Measurements from ENCODE around the gene EHBP1L1.
A peak's percentile ranks its signal among the peaks of the same experiment; 100 is the strongest.

Gene EHBP1L1

DNA sequence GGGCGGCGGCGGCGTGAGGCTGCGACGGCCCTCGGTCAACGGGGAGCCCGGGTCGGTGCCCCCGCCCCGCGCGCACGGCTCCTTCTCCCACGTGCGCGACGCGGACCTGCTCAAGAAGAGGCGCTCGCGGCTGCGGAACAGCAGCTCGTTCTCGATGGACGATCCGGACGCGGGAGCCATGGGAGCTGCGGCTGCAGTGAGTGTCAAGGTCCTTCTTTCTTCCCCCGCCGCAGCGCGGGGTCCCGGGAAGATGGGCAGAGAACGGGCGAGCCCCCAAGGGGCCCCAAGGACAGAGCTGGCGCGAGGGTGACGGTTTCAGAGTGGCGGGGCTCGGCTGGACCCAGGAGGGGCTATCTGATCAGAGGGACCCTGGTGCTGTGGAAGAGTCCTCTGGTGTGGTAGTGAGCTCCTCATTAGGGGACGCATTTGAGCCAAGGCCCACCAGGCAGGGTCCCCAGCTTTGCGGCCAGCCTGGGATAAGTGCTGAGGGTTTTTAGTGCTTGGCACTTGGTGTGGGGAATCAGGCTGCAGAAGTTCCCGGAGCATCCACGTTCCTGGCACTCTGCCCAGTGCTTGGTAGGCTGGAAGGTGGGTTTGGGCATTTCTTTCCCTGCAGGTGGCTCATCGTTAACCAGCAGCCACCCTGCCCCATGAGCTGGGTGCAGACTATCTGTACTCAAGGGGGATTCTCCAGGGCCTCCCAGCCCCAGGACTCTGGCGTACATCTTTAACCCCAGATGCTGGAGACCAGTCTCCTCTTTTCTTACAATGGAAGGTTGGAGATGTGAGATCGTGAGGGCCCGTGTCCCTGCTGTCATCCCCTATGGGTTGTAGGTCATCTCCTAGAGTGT lies 9.8 kb downstream of the EHBP1L1 start:
- no peak for DNase-seq (ENCODE audit: low read depth)
- TF ChIP-seq, protein P1, sequence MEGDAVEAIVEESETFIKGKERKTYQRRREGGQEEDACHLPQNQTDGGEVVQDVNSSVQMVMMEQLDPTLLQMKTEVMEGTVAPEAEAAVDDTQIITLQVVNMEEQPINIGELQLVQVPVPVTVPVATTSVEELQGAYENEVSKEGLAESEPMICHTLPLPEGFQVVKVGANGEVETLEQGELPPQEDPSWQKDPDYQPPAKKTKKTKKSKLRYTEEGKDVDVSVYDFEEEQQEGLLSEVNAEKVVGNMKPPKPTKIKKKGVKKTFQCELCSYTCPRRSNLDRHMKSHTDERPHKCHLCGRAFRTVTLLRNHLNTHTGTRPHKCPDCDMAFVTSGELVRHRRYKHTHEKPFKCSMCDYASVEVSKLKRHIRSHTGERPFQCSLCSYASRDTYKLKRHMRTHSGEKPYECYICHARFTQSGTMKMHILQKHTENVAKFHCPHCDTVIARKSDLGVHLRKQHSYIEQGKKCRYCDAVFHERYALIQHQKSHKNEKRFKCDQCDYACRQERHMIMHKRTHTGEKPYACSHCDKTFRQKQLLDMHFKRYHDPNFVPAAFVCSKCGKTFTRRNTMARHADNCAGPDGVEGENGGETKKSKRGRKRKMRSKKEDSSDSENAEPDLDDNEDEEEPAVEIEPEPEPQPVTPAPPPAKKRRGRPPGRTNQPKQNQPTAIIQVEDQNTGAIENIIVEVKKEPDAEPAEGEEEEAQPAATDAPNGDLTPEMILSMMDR (IDR thresholded peaks at IDR 0.05; ENCODE audit: low read depth, low read length, missing control alignments): no peak
- H3K4me3 ChIP-seq (ENCODE audit: low read depth, low read length): no peak overlapping the region

DNA sequence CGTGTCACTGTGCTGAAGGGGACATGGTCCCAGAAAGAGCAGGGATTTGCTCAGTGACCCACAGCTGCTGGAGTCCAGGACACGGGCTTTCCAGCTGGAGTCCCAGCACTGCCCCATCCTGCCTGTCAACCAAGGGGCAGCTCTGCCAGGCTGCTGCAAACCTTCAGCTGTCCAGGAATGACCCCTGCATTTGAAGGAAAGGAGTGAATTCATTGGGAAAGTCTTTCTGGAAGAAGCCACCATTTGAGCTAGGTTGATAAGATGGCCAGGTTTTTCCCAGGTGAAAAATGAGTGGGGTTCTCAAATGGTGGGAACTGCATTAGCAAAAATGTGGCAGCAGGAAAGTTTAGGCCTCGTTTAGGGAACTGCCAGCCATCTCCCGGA lies 10.4 kb downstream of the EHBP1L1 start:
- TF ChIP-seq, protein P1 (IDR thresholded peaks at IDR 0.05; ENCODE audit: low read depth, low read length, missing control alignments): no peak
- DNase-seq (ENCODE audit: low read depth): no peak
- no peak overlapping the region for H3K4me3 ChIP-seq (ENCODE audit: low read depth, low read length)

DNA sequence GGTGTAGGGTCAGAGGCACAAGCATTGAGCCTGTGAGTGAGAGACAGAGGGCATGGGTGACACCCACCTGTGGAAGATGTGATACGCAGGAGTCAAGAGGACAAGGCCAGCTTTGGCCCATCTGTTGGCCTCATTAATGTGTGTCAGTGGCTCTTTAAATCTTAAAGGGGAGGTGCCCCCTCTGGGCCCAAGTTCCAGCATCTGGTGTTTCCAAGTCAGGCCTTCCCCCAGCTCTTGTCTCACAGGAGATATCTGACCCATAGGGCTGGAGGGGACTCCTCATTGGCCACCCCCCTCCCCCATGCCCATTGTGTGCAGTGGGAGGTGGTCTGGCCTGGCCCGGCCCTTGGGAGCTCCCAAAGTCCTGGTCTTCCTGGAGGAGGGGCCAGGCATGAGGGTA lies 10.8 kb downstream of the EHBP1L1 start:
- DNase-seq (ENCODE audit: low read depth): no peak
- TF ChIP-seq, protein P1 (IDR thresholded peaks at IDR 0.05; ENCODE audit: low read depth, low read length, missing control alignments): no peak
- no peak overlapping the region for H3K4me3 ChIP-seq (ENCODE audit: low read depth, low read length)

DNA sequence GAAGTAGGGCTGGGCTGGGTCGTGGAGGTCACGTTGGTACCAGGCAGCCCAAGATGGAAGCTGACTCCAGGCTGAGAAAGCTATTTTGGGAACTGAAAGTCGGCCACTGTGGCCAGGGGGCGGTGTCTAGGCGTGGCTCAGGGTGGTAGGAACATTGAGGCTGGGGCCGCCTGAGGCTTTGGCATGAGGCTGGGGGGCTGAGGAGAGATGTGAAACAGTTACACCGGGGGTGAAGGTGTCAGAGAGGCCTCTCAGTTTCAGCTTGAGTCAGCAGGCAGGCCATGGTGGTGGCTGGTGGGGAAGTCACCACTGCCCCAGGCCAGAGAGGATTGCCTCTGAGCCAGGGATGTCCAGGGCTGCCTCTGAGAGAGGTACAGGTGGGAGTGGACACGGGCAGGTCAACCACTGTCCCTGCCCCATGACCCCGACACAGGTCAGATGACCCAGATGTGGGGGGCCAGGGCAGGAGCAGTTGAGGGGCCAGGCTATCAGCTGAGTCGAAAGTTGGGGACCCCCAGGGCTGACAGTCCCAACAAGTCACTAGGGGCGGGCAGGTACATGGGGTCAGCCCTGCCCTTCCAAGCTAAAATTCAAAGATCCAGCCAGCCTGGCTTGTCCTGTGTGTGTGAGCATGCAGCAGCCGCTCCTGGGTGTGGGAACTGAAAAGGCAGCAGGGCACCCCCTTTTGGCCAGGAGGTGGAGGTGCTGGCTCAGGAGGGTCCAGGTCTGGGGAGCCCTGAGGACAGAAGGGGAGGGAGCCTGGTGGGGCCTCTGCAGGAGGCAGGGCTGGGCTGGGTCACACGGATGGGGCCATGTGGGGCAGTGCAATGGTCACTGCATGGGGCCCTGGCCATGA lies 12.6 kb downstream of the EHBP1L1 start:
- peak overlapping the region; percentile 34 for H3K4me3 ChIP-seq (ENCODE audit: low read depth, low read length)
- TF ChIP-seq, protein P1 (IDR thresholded peaks at IDR 0.05; ENCODE audit: low read depth, low read length, missing control alignments): peak; percentile 87
- peak; percentile 96 for DNase-seq (ENCODE audit: low read depth)

DNA sequence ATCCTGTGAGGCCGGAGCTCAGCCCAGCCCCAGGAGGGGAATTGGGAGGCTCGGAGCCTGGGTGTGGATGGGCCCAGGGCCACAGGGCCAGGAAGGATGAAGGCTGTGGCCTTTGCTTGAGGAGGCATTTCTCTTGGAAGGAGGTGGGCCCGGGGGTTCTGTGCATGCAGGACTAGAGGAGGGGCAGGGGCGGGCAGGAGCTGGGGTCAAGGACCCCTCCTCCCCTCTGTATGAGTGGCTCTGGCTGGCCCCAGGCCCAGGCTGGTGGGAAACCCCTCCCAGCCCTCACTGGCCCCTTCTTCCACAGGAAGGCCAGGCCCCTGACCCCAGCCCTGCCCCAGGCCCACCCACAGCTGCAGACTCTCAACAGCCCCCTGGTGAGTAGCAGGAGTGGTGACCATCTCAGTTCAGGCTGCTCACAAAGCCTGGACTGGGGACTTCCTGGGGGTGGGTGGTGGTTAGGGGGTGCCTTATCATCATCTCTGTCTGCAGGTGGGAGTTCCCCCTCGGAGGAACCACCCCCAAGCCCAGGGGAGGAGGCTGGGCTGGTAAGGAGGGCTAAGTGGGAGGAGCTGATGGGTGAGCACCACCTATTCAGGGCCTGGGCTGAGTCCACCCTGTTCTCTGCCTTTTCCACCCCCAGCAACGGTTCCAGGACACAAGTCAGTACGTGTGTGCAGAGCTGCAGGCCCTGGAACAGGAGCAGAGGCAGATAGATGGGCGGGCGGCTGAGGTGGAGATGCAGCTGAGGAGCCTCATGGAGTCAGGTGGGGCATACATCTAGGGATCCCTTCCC lies 13.8 kb downstream of the EHBP1L1 start:
- H3K4me3 ChIP-seq (ENCODE audit: low read depth, low read length): no peak overlapping the region
- no peak for DNase-seq (ENCODE audit: low read depth)
- TF ChIP-seq, protein P1 (IDR thresholded peaks at IDR 0.05; ENCODE audit: low read depth, low read length, missing control alignments): no peak

DNA sequence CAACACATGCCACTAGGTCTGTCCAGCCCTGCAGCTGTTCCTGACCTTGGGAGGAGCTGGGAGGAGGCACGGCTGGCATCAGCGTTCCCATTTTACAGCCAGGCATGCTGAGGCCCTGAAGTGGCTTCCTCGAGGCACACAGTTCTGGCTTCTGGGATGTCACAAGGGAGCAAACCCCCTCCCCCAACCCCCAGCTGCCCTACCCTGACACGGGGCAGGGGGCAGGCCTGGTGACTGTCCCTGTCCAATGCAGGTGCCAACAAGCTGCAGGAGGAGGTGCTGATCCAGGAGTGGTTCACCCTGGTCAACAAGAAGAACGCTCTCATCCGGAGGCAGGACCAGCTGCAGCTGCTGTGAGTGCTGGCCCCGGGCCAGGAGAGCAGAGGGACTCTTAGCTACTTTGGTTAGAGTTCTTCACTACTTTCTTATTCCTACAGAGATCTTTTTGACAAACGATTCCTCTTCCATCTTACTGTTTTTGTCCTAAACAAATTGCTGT lies 14.4 kb downstream of the EHBP1L1 start:
- TF ChIP-seq, protein P1 (IDR thresholded peaks at IDR 0.05; ENCODE audit: low read depth, low read length, missing control alignments): no peak
- no peak overlapping the region for H3K4me3 ChIP-seq (ENCODE audit: low read depth, low read length)
- no peak for DNase-seq (ENCODE audit: low read depth)

All from GM12864 (cell line).